Measurements from ENCODE around the gene DUS4L. TPM values are rescaled to one million over a fixed set of nuclear protein-coding genes. Genes with fewer than 3 reads are reported as not detected.

Gene DUS4L
- total RNA-seq, 1 experiment from 2014 or later, result 16.0 TPM

GRCh38 chr7:107593025-107593410, 29.2 kb downstream of the DUS4L start:
- DNase-seq, result no peak
- Histone ChIP-seq H3K36me3 (peaks cover 27% of the 10 kb centered on the region), H3K4me3 (no peak overlapping the region), H3K9me3 (replicated peaks) (no peaks in the 10 kb centered on the region), H3K27me3 (no peaks in the 10 kb centered on the region), H3K4me1 (peaks cover 3% of the 10 kb centered on the region; the same call in 1 of the 2 replicates), H3K27ac (no peak overlapping the region)

GRCh38 chr7:107594961-107595737, 31.4 kb downstream of the DUS4L start:
- peaks cover 3% of the 10 kb centered on the region; the same call in 1 of the 2 replicates for H3K4me1 ChIP-seq
- peaks cover 35% of the 10 kb centered on the region for H3K36me3 ChIP-seq
- DNase-seq, result no peak
- H3K27ac ChIP-seq, result no peak overlapping the region
- no peaks in the 10 kb centered on the region for H3K27me3 ChIP-seq
- no peaks in the 10 kb centered on the region for H3K9me3 ChIP-seq (replicated peaks)
- no peak overlapping the region for H3K4me3 ChIP-seq

- no peak overlapping the region for H3K4me3 ChIP-seq
- no peaks in the 10 kb centered on the region for H3K27me3 ChIP-seq
- DNase-seq, result peak in 1 of 2 experiments; percentile 20
- peaks cover 43% of the 10 kb centered on the region for H3K36me3 ChIP-seq
- peaks cover 3% of the 10 kb centered on the region; the same call in 1 of the 2 replicates for H3K4me1 ChIP-seq
- no peaks in the 10 kb centered on the region for H3K9me3 ChIP-seq (replicated peaks)
- H3K27ac ChIP-seq, result no peak overlapping the region
Observed at GRCh38 chr7:107596881-107597581, 33.3 kb downstream of the DUS4L start.

- no peak overlapping the region for H3K4me3 ChIP-seq
Observed at GRCh38 chr7:107597582-107597916, 33.8 kb downstream of the DUS4L start.

GRCh38 chr7:107597953-107598352, 34.2 kb downstream of the DUS4L start:
- H3K27me3 ChIP-seq, result no peaks in the 10 kb centered on the region
- no peaks in the 10 kb centered on the region for H3K9me3 ChIP-seq (replicated peaks)
- H3K4me3 ChIP-seq, result no peak overlapping the region
- peaks cover 3% of the 10 kb centered on the region; the same call in 1 of the 2 replicates for H3K4me1 ChIP-seq
- H3K27ac ChIP-seq, result no peak overlapping the region
- no peak for DNase-seq
- peaks cover 42% of the 10 kb centered on the region for H3K36me3 ChIP-seq

More at GRCh38 chr7:107597582-107597916, 33.8 kb downstream of the DUS4L start:
- Histone ChIP-seq H3K27ac (no peak overlapping the region), H3K36me3 (peaks cover 42% of the 10 kb centered on the region), H3K27me3 (no peaks in the 10 kb centered on the region), H3K9me3 (replicated peaks) (no peaks in the 10 kb centered on the region), H3K4me1 (peaks cover 3% of the 10 kb centered on the region; the same call in 1 of the 2 replicates)
- DNase-seq, result no peak

GRCh38 chr7:107599262-107599661, 35.5 kb downstream of the DUS4L start:
- H3K36me3 ChIP-seq, result peaks cover 42% of the 10 kb centered on the region

GRCh38 chr7:107600816-107601215, 37.0 kb downstream of the DUS4L start:
- Histone ChIP-seq H3K36me3 (peaks cover 26% of the 10 kb centered on the region), H3K27me3 (no peaks in the 10 kb centered on the region), H3K9me3 (replicated peaks) (no peaks in the 10 kb centered on the region), H3K4me3 (no peak overlapping the region), H3K27ac (no peak overlapping the region), H3K4me1 (no peaks in the 10 kb centered on the region; the same call in 1 of the 2 replicates)
- no peak for DNase-seq

More at GRCh38 chr7:107599262-107599661, 35.5 kb downstream of the DUS4L start:
- no peak for DNase-seq
- no peak overlapping the region for H3K4me3 ChIP-seq
- no peak overlapping the region for H3K27ac ChIP-seq
- no peaks in the 10 kb centered on the region for H3K9me3 ChIP-seq (replicated peaks)
- no peaks in the 10 kb centered on the region for H3K27me3 ChIP-seq
- H3K4me1 ChIP-seq, result peaks cover 3% of the 10 kb centered on the region

- no peaks in the 10 kb centered on the region; the same call in 1 of the 2 replicates for H3K4me1 ChIP-seq
- H3K27me3 ChIP-seq, result no peaks in the 10 kb centered on the region
- no peak for DNase-seq
- no peak overlapping the region for H3K4me3 ChIP-seq
- H3K36me3 ChIP-seq, result peaks cover 8% of the 10 kb centered on the region
- no peak overlapping the region for H3K27ac ChIP-seq
- H3K9me3 ChIP-seq (replicated peaks), result no peaks in the 10 kb centered on the region
Observed at GRCh38 chr7:107605218-107605815, 41.5 kb downstream of the DUS4L start.

GRCh38 chr7:107606303-107606702, 42.5 kb downstream of the DUS4L start:
- Histone ChIP-seq H3K9me3 (replicated peaks) (no peaks in the 10 kb centered on the region), H3K4me3 (no peak overlapping the region), H3K4me1 (no peaks in the 10 kb centered on the region; the same call in 1 of the 2 replicates), H3K27ac (no peak overlapping the region), H3K27me3 (no peaks in the 10 kb centered on the region), H3K36me3 (peaks cover 8% of the 10 kb centered on the region; the same call in 1 of the 2 replicates)
- no peak for DNase-seq

GRCh38 chr7:107609811-107610261, 46.1 kb downstream of the DUS4L start:
- DNase-seq, result peak in 1 of 2 experiments; percentile 40
- Histone ChIP-seq H3K27ac (peak overlapping the region; percentile 26), H3K27me3 (no peaks in the 10 kb centered on the region), H3K36me3 (peaks cover 11% of the 10 kb centered on the region), H3K4me3 (no peak overlapping the region), H3K4me1 (peaks cover 7% of the 10 kb centered on the region; the same call in 1 of the 2 replicates), H3K9me3 (replicated peaks) (no peaks in the 10 kb centered on the region)

GRCh38 chr7:107610323-107610722, 46.6 kb downstream of the DUS4L start:
- Histone ChIP-seq H3K9me3 (replicated peaks) (no peaks in the 10 kb centered on the region), H3K27ac (peak overlapping the region; percentile 26), H3K4me1 (peaks cover 7% of the 10 kb centered on the region; the same call in 1 of the 2 replicates), H3K4me3 (no peak overlapping the region), H3K36me3 (peaks cover 12% of the 10 kb centered on the region), H3K27me3 (no peaks in the 10 kb centered on the region)
- DNase-seq, result no peak

- Histone ChIP-seq H3K27me3 (no peaks in the 10 kb centered on the region), H3K27ac (no peak overlapping the region), H3K4me1 (peaks cover 7% of the 10 kb centered on the region; the same call in 1 of the 2 replicates), H3K36me3 (peaks cover 21% of the 10 kb centered on the region), H3K4me3 (no peak overlapping the region), H3K9me3 (replicated peaks) (no peaks in the 10 kb centered on the region)
- no peak for DNase-seq
Observed at GRCh38 chr7:107613439-107613838, 49.7 kb downstream of the DUS4L start.

- peaks cover 24% of the 10 kb centered on the region for H3K36me3 ChIP-seq
- H3K4me1 ChIP-seq, result peaks cover 7% of the 10 kb centered on the region; the same call in 1 of the 2 replicates
- H3K9me3 ChIP-seq (replicated peaks), result no peaks in the 10 kb centered on the region
- no peak for DNase-seq
- no peak overlapping the region for H3K4me3 ChIP-seq
- no peak overlapping the region for H3K27ac ChIP-seq
- no peaks in the 10 kb centered on the region for H3K27me3 ChIP-seq
Observed at GRCh38 chr7:107613948-107614347, 50.2 kb downstream of the DUS4L start.

- H3K27ac ChIP-seq, result no peak overlapping the region
- H3K9me3 ChIP-seq (replicated peaks), result no peaks in the 10 kb centered on the region
- no peak overlapping the region for H3K4me3 ChIP-seq
- peak in 1 of 2 experiments; percentile 41 for DNase-seq
- H3K36me3 ChIP-seq, result peaks cover 28% of the 10 kb centered on the region
- peaks cover 7% of the 10 kb centered on the region; the same call in 1 of the 2 replicates for H3K4me1 ChIP-seq
- no peaks in the 10 kb centered on the region for H3K27me3 ChIP-seq
Observed at GRCh38 chr7:107614425-107614824, 50.7 kb downstream of the DUS4L start.

Measured in SJCRH30 (cell line).